ENCODE measurements around the gene SYT7. TPM values are rescaled to one million over a fixed set of nuclear protein-coding genes. Genes with fewer than 3 reads are reported as not detected.

Gene SYT7
- total RNA-seq, 1 donor = 3.6 TPM

DNA sequence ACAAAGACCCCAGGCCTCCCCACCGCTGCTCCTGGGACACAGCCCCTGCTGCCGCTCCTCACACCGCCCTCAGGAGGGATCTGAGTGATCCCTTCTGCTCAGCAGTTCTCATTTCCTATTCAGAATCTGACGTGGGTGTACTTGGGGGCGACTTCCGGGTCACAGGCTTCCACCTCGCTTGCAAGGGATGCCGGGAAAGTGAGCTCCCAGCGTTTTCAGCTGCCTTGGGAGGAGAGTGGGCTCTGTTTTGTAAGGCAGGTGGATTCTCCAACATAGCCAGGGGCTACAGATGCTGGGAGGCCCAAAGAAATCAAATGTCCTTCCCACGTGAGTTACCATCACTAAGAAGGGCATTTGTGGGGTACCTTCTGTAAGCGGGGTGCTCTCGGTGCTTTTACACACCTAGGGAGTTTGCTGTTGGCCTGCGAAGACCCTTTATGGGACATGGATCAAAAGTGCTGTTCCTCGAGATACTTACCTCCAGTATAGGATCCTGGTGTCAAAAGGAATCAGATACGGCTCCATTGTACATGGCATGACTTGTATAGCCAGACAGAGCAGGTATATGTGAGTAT, 82.0 kb downstream of the SYT7 start:
- Histone ChIP-seq H3K27ac (ENCODE audit: low read depth, low read length) (no peak overlapping the region), H3K27me3 (ENCODE audit: insufficient read depth, low read length) (peaks cover 11% of the 10 kb centered on the region), H3K4me3 (ENCODE audit: insufficient read depth, low read length) (no peak overlapping the region), H2AFZ (ENCODE audit: low read length) (no peak overlapping the region), H3K4me2 (ENCODE audit: insufficient read depth, low read length) (no peak overlapping the region), H3K36me3 (ENCODE audit: insufficient read depth, low read length) (no peaks in the 10 kb centered on the region), H3K9me3 (ENCODE audit: low read depth, low read length) (no peaks in the 10 kb centered on the region), H3K4me1 (ENCODE audit: insufficient read depth, low read length) (no peaks in the 10 kb centered on the region), H3K79me2 (ENCODE audit: insufficient read depth, low read length) (no peaks in the 10 kb centered on the region), H4K20me1 (ENCODE audit: insufficient read depth, low read length) (no peaks in the 10 kb centered on the region)
- DNase-seq (ENCODE audit: insufficient read length, low spot score, missing footprints) = peak; percentile 69
- TF ChIP-seq CTCF (IDR thresholded peaks at IDR 0.05; ENCODE audit: extremely low read depth, low read depth, low read length) = no peak

DNA sequence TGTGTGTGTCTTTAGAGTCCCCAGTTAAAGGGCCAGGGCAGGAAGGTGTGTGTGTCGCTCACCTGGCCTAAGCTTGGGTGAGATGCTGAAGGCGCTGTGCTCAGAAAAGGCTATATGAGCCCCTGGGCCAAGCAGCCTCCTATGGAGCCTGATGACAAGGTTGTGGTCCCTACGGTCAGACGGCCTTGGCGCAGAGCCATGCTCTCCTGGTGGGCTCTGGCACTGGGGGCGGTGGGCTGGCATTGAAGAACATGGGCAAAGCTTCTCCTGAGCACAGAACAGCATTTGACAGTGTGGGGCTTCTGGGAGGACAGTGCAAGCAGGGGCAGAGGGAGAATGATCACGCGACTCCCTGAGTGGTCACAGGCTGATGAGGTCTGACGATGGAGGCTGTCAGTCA, 83.0 kb downstream of the SYT7 start:
- H3K36me3 ChIP-seq (ENCODE audit: insufficient read depth, low read length) = no peaks in the 10 kb centered on the region
- H3K79me2 ChIP-seq (ENCODE audit: insufficient read depth, low read length) = no peaks in the 10 kb centered on the region
- no peak overlapping the region for H3K4me3 ChIP-seq (ENCODE audit: insufficient read depth, low read length)
- H4K20me1 ChIP-seq (ENCODE audit: insufficient read depth, low read length) = no peaks in the 10 kb centered on the region
- DNase-seq (ENCODE audit: insufficient read length, low spot score, missing footprints) = peak; percentile 83
- H3K27me3 ChIP-seq (ENCODE audit: insufficient read depth, low read length) = peaks cover 11% of the 10 kb centered on the region
- H3K4me1 ChIP-seq (ENCODE audit: insufficient read depth, low read length) = no peaks in the 10 kb centered on the region
- no peak overlapping the region for H3K27ac ChIP-seq (ENCODE audit: low read depth, low read length)
- no peak for TF ChIP-seq CTCF (IDR thresholded peaks at IDR 0.05; ENCODE audit: extremely low read depth, low read depth, low read length)
- no peak overlapping the region for H2AFZ ChIP-seq (ENCODE audit: low read length)
- H3K4me2 ChIP-seq (ENCODE audit: insufficient read depth, low read length) = no peak overlapping the region
- H3K9me3 ChIP-seq (ENCODE audit: low read depth, low read length) = no peaks in the 10 kb centered on the region

- Histone ChIP-seq H3K27me3 (ENCODE audit: insufficient read depth, low read length) (peaks cover 9% of the 10 kb centered on the region), H3K79me2 (ENCODE audit: insufficient read depth, low read length) (no peaks in the 10 kb centered on the region), H4K20me1 (ENCODE audit: insufficient read depth, low read length) (no peaks in the 10 kb centered on the region), H3K9me3 (ENCODE audit: low read depth, low read length) (no peaks in the 10 kb centered on the region), H3K4me2 (ENCODE audit: insufficient read depth, low read length) (no peak overlapping the region), H3K27ac (ENCODE audit: low read depth, low read length) (no peak overlapping the region), H3K36me3 (ENCODE audit: insufficient read depth, low read length) (no peaks in the 10 kb centered on the region), H3K4me1 (ENCODE audit: insufficient read depth, low read length) (no peaks in the 10 kb centered on the region), H2AFZ (ENCODE audit: low read length) (no peak overlapping the region), H3K4me3 (ENCODE audit: insufficient read depth, low read length) (no peak overlapping the region)
- TF ChIP-seq CTCF (IDR thresholded peaks at IDR 0.05; ENCODE audit: extremely low read depth, low read depth, low read length) = no peak
- DNase-seq (ENCODE audit: insufficient read length, low spot score, missing footprints) = no peak
Observed at GRCh38 chr11:61497473-61497872, 83.4 kb downstream of the SYT7 start.

DNA sequence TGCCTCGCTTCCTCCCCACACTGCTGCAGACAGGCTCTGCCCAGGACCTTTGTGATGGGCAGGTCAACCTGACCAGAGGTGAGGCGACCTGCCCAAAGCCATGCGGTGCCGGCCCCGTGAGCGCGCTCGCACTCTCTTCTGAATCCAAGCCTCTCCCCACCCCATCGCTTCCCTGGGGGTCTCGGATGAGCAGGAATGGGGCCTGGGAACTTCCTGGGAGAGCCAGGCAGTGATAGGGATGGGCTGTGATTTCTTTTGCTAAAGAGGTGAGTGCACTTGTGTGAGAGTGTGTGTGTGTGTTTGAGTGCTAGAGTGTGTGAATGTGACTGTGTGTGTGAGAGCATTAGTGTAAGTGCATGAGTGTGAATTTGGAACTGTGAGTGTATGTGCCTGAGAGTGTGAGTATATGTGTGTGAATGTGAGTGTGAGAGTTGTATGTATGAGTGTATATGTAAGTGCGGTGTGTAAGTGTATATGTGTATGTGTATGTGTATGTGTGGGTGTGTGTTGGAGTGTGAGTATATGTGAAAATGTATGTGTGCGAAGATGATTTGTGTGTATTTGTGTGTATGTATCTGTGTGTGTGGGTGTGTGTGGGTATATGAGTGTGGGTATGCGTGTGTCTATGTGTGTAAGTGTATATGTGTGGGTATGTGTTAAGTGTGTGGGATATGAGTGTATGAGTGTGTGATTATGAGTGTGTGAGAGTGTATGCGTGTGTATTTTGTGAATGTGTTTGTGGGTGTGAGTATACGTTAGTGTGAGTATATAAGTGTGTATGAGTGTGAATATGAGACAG, 84.1 kb downstream of the SYT7 start:
- no peak overlapping the region for H3K4me3 ChIP-seq (ENCODE audit: insufficient read depth, low read length)
- H2AFZ ChIP-seq (ENCODE audit: low read length) = no peak overlapping the region
- no peaks in the 10 kb centered on the region for H3K9me3 ChIP-seq (ENCODE audit: low read depth, low read length)
- no peaks in the 10 kb centered on the region for H4K20me1 ChIP-seq (ENCODE audit: insufficient read depth, low read length)
- H3K27me3 ChIP-seq (ENCODE audit: insufficient read depth, low read length) = peaks cover 7% of the 10 kb centered on the region
- TF ChIP-seq CTCF (IDR thresholded peaks at IDR 0.05; ENCODE audit: extremely low read depth, low read depth, low read length) = no peak
- H3K4me2 ChIP-seq (ENCODE audit: insufficient read depth, low read length) = no peak overlapping the region
- peak; percentile 82 for DNase-seq (ENCODE audit: insufficient read length, low spot score, missing footprints)
- no peak overlapping the region for H3K27ac ChIP-seq (ENCODE audit: low read depth, low read length)
- no peaks in the 10 kb centered on the region for H3K36me3 ChIP-seq (ENCODE audit: insufficient read depth, low read length)
- no peaks in the 10 kb centered on the region for H3K79me2 ChIP-seq (ENCODE audit: insufficient read depth, low read length)
- no peaks in the 10 kb centered on the region for H3K4me1 ChIP-seq (ENCODE audit: insufficient read depth, low read length)
